DND-41 (cell line): Measurements from ENCODE around the gene BSG.
A peak's percentile ranks its signal among the peaks of the same experiment; 100 is the strongest.

Experiments used
- ATAC-seq: fragments of 200-7000 bp; cut with Tn5 transposase; 3 replicates; pipeline ENCODE4 v1.9.1; 2021; ENCODE audit warnings: low read depth; ENCODE audit not compliant: insufficient read depth
- DNase-seq: peaks from one replicate; pipeline ENCODE4 v3.0.0-alpha.2; 2020
- H2AFZ ChIP-seq: 2 replicates; pipeline ENCODE4 v1.6.0; 2012; ENCODE audit warnings: low read depth, low read length
- H3K27ac ChIP-seq: 2 replicates; pipeline ENCODE4 v1.5.1; 2012; ENCODE audit warnings: low read length, inconsistent platforms
- H3K27me3 ChIP-seq: fragments of 200-600 bp; sonication (generic); 2 replicates; pipeline ENCODE4 v1.6.0; 2012; ENCODE audit warnings: low read length, mild to moderate bottlenecking, inconsistent platforms; ENCODE audit not compliant: insufficient read depth, poor library complexity
- H3K36me3 ChIP-seq: 2 replicates; pipeline ENCODE4 v1.5.1; 2012; ENCODE audit warnings: low read length, inconsistent platforms; ENCODE audit not compliant: insufficient read depth
- H3K4me1 ChIP-seq: 2 replicates; pipeline ENCODE4 v1.5.1; 2012; ENCODE audit warnings: mild to moderate bottlenecking, low read length; ENCODE audit not compliant: insufficient read depth
- H3K4me2 ChIP-seq: 2 replicates; pipeline ENCODE4 v1.6.0; 2012; ENCODE audit warnings: mild to moderate bottlenecking, moderate library complexity, low read length, inconsistent platforms; ENCODE audit not compliant: insufficient read depth
- H3K4me3 ChIP-seq, 2 experiments: fragments of 200-600 bp in 1 of 2; shearing (Covaris generic) in 1 of 2; 2 replicates each; pipeline ENCODE4 v1.5.1; 2012 to 2016; ENCODE audit warnings: inconsistent platforms in 2 of 2, low read length in 2 of 2, mild to moderate bottlenecking in 2 of 2, low read depth in 1 of 2, moderate library complexity in 1 of 2
- H3K79me2 ChIP-seq: 2 replicates; pipeline ENCODE4 v1.6.0; 2012; ENCODE audit warnings: low read length, inconsistent platforms; ENCODE audit not compliant: insufficient read depth
- H3K9ac ChIP-seq: 2 replicates; pipeline ENCODE4 v1.6.0; 2012; ENCODE audit warnings: low read depth, mild to moderate bottlenecking, inconsistent platforms, low read length, moderate library complexity
- H3K9me3 ChIP-seq: 2 replicates; pipeline ENCODE4 v1.5.1; 2012; ENCODE audit warnings: low read length, moderate library complexity, mild to moderate bottlenecking, inconsistent platforms; ENCODE audit not compliant: insufficient read depth, severe bottlenecking
- H4K20me1 ChIP-seq: 2 replicates; pipeline ENCODE4 v1.6.0; 2012; ENCODE audit warnings: low read length; ENCODE audit not compliant: insufficient read depth
- EZH2 ChIP-seq: IDR thresholded peaks from 3 replicates; pipeline ENCODE4 v1.6.1; 2012; ENCODE audit warnings: borderline replicate concordance, low read depth, mild to moderate bottlenecking, moderate library complexity, low read length, inconsistent platforms; ENCODE audit not compliant: severe bottlenecking
- TF ChIP-seq, protein P1 (sequence below): IDR thresholded peaks from 2 replicates; pipeline ENCODE4 v1.5.1; 2012; ENCODE audit warnings: borderline replicate concordance, low read length, moderate library complexity, mild to moderate bottlenecking; ENCODE audit not compliant: poor library complexity, severe bottlenecking; ENCODE audit errors: extremely low read depth

Gene BSG

GRCh38 chr19:609004-609346, 36.6 kb downstream of the BSG start:
- H3K27me3 ChIP-seq = no peaks in the 10 kb centered on the region
- no peak overlapping the region for H3K4me2 ChIP-seq
- no peak for DNase-seq
- H3K4me3 ChIP-seq = no peak overlapping the region
- peaks cover 26% of the 10 kb centered on the region for H3K4me1 ChIP-seq
- H3K27ac ChIP-seq = no peak overlapping the region
- no peaks in the 10 kb centered on the region for H3K9me3 ChIP-seq
- H3K9ac ChIP-seq = no peak overlapping the region
- no peaks in the 10 kb centered on the region for H3K79me2 ChIP-seq
- TF ChIP-seq, protein P1, sequence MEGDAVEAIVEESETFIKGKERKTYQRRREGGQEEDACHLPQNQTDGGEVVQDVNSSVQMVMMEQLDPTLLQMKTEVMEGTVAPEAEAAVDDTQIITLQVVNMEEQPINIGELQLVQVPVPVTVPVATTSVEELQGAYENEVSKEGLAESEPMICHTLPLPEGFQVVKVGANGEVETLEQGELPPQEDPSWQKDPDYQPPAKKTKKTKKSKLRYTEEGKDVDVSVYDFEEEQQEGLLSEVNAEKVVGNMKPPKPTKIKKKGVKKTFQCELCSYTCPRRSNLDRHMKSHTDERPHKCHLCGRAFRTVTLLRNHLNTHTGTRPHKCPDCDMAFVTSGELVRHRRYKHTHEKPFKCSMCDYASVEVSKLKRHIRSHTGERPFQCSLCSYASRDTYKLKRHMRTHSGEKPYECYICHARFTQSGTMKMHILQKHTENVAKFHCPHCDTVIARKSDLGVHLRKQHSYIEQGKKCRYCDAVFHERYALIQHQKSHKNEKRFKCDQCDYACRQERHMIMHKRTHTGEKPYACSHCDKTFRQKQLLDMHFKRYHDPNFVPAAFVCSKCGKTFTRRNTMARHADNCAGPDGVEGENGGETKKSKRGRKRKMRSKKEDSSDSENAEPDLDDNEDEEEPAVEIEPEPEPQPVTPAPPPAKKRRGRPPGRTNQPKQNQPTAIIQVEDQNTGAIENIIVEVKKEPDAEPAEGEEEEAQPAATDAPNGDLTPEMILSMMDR = no peak
- TF ChIP-seq EZH2 = no peak
- 0 out of 2 replicates have a peak, but pooled peaks cover 5% of the 10 kb centered on the region for H3K36me3 ChIP-seq
- ATAC-seq = no peak
- no peak overlapping the region for H2AFZ ChIP-seq
- no peaks in the 10 kb centered on the region for H4K20me1 ChIP-seq

- no peaks in the 10 kb centered on the region for H3K79me2 ChIP-seq
- DNase-seq (peak; percentile 36), ATAC-seq (peak; percentile 62)
- TF ChIP-seq, protein P1 = no peak
- no peak for TF ChIP-seq EZH2
- H3K27ac ChIP-seq = peak overlapping the region; percentile 82
- H3K4me1 ChIP-seq = peaks cover 24% of the 10 kb centered on the region
- peaks cover 16% of the 10 kb centered on the region for H3K36me3 ChIP-seq
- peak overlapping the region; percentile 73 for H3K4me2 ChIP-seq
- H3K9ac ChIP-seq = peak overlapping the region; percentile 53
- H3K9me3 ChIP-seq = no peaks in the 10 kb centered on the region
- no peaks in the 10 kb centered on the region for H3K27me3 ChIP-seq
- H2AFZ ChIP-seq = peak overlapping the region; percentile 74
- peak overlapping the region; percentile 2 to 54; a peak in 3 of 4 replicates for H3K4me3 ChIP-seq
- no peaks in the 10 kb centered on the region for H4K20me1 ChIP-seq
Measured at GRCh38 chr19:610071-610800, 37.8 kb downstream of the BSG start.

DNA sequence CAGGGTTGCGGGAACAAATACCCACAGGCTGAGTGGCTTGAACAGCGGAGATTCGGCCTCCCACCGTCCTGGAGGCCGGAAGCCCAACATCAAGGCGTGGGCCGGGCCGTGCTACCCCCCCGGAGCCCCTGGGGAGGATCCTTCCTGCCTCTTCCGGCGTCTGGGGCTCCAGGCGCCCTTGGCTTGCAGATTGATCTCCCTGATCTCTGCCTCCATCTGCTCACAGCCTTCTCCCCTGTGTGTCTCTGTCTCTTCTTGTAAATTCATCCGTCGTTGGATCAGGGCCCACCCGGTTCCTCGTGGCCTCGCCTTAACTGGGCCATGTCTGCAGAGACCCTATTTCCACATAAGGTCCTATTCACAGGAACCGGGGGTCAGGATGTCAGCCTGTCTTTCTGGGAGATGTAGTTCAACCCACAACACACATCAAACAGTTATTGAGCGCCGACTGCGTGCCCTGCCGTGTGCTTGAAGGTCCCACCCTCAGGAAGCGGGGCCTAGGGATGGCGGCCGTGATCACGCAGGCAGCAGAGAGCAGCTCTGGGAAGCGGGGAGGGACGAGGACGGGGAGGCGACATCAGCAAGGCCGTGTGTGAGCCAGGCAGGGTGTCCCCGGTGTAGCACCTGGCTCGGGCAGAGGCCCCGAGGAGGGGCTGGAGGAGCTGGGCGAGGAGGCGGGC, 38.5 kb downstream of the BSG start:
- Histone ChIP-seq H3K27me3 (no peaks in the 10 kb centered on the region), H3K9ac (peak overlapping the region; percentile 53), H3K36me3 (peaks cover 19% of the 10 kb centered on the region), H3K27ac (peak overlapping the region; percentile 82), H3K9me3 (no peaks in the 10 kb centered on the region), H2AFZ (peak overlapping the region; percentile 74), H3K4me2 (peak overlapping the region; percentile 73), H3K4me1 (peaks cover 24% of the 10 kb centered on the region), H3K79me2 (no peaks in the 10 kb centered on the region), H4K20me1 (0 out of 2 replicates have a peak, but pooled peaks cover 3% of the 10 kb centered on the region), H3K4me3 (peak overlapping the region; percentile 0 to 54; a peak in 3 of 4 replicates)
- DNase-seq (peak; percentile 79), ATAC-seq (peak; percentile 81)
- TF ChIP-seq EZH2 = no peak
- TF ChIP-seq, protein P1 = no peak
